Liver (tissue), 9 donors: ENCODE results near the gene RFPL1. TPM values are rescaled to one million over a fixed set of nuclear protein-coding genes. Genes with fewer than 3 reads are reported as not detected.

ENCODE experiments used
- DNase-seq: peaks from one replicate; pipeline ENCODE4 v3.0.0-alpha.2; 2017; ENCODE audit warnings: low spot score
- H3K27ac ChIP-seq, 2 donors: one replicate each; pipeline ENCODE4 v1.7.0; 2013; ENCODE audit warnings: inconsistent platforms in 2 of 2, low read length in 2 of 2, control low read depth in 1 of 2, low read depth in 1 of 2, mild to moderate bottlenecking in 1 of 2
- H3K27me3 ChIP-seq, 4 donors: one replicate each; pipeline versions ENCODE4 v1.6.1 to v1.7.0; 2013; ENCODE audit warnings: low read length in 3 of 4, inconsistent platforms in 1 of 4, mild to moderate bottlenecking in 1 of 4, moderate library complexity in 1 of 4; ENCODE audit not compliant: control insufficient read depth in 4 of 4, insufficient read depth in 4 of 4
- H3K36me3 ChIP-seq, 4 donors: one replicate each; pipeline versions ENCODE4 v1.6.1 to v1.7.0; 2013; ENCODE audit warnings: low read length in 3 of 4, mild to moderate bottlenecking in 3 of 4, low read depth in 1 of 4, moderate library complexity in 1 of 4; ENCODE audit not compliant: control insufficient read depth in 4 of 4, insufficient read depth in 3 of 4
- H3K4me1 ChIP-seq, 4 donors: one replicate each; pipeline versions ENCODE4 v1.6.1 to v1.7.0; 2013; ENCODE audit warnings: low read length in 3 of 4, mild to moderate bottlenecking in 3 of 4, moderate library complexity in 1 of 4; ENCODE audit not compliant: control insufficient read depth in 4 of 4, insufficient read depth in 4 of 4
- H3K4me3 ChIP-seq, 3 donors: one replicate each; pipeline versions ENCODE4 v1.6.1 to v1.7.0; 2013; ENCODE audit warnings: low read length in 3 of 3, control low read depth in 1 of 3, low read depth in 1 of 3, mild to moderate bottlenecking in 1 of 3
- H3K9ac ChIP-seq, 2 donors: one replicate each; pipeline ENCODE4 v1.7.0; 2013; ENCODE audit warnings: low read length in 2 of 2, mild to moderate bottlenecking in 2 of 2, moderate library complexity in 2 of 2, control low read depth in 1 of 2, low read depth in 1 of 2
- H3K9me3 ChIP-seq, 4 donors: one replicate each; pipeline versions ENCODE4 v1.6.1 to v1.7.0; 2013; ENCODE audit warnings: low read length in 3 of 4; ENCODE audit not compliant: control insufficient read depth in 4 of 4
- ATF3 ChIP-seq: IDR thresholded peaks from 2 replicates; pipeline ENCODE4 v1.6.1; 2016; ENCODE audit warnings: antibody characterized with exemption
- CTCF ChIP-seq: fragments of 150-350 bp; IDR thresholded peaks from 2 replicates; pipeline ENCODE4 v1.5.1; 2017; ENCODE audit warnings: improper control_type of control experiment, low read depth, low read length; ENCODE audit not compliant: missing input control
- EGR1 ChIP-seq, 2 donors: IDR thresholded peaks; 2 replicates each; pipeline ENCODE4 v1.6.1; 2016 to 2018; ENCODE audit warnings: antibody characterized with exemption in 2 of 2, low read depth in 2 of 2
- FOXA1 ChIP-seq: IDR thresholded peaks from 2 replicates; pipeline ENCODE4 v1.6.1; 2016; ENCODE audit warnings: antibody characterized with exemption
- FOXA2 ChIP-seq: IDR thresholded peaks from 2 replicates; pipeline ENCODE4 v1.6.1; 2016; ENCODE audit warnings: antibody characterized with exemption
- HNF4A ChIP-seq, 2 donors: conservative IDR thresholded peaks; 2 replicates each; pipeline ENCODE4 v1.6.1; 2016; ENCODE audit warnings: antibody characterized with exemption in 2 of 2, mild to moderate bottlenecking in 2 of 2
- HNF4G ChIP-seq: IDR thresholded peaks from 2 replicates; pipeline ENCODE4 v1.6.1; 2016; ENCODE audit warnings: antibody characterized with exemption
- JUND ChIP-seq, 2 donors: IDR thresholded peaks; 2 replicates each; pipeline ENCODE4 v1.6.1; 2016; ENCODE audit warnings: antibody characterized with exemption in 2 of 2
- MAX ChIP-seq: IDR thresholded peaks from 2 replicates; pipeline ENCODE4 v1.6.1; 2016; ENCODE audit warnings: antibody characterized with exemption
- NR2F2 ChIP-seq: IDR thresholded peaks from 2 replicates; pipeline ENCODE4 v1.6.1; 2016; ENCODE audit warnings: antibody characterized with exemption
- RAD21 ChIP-seq, 2 donors: IDR thresholded peaks; 2 replicates each; pipeline ENCODE4 v1.6.1; 2016; ENCODE audit warnings: antibody characterized with exemption in 2 of 2, mild to moderate bottlenecking in 2 of 2
- REST ChIP-seq: IDR thresholded peaks from 2 replicates; pipeline ENCODE4 v1.6.1; 2016; ENCODE audit warnings: antibody characterized with exemption, mild to moderate bottlenecking
- RXRA ChIP-seq, 2 donors: IDR thresholded peaks; 2 replicates each; pipeline ENCODE4 v1.6.1; 2017 to 2018; ENCODE audit warnings: antibody characterized with exemption in 2 of 2, mild to moderate bottlenecking in 1 of 2
- SP1 ChIP-seq: IDR thresholded peaks from 2 replicates; pipeline ENCODE4 v1.6.1; 2018; ENCODE audit warnings: antibody characterized with exemption, mild to moderate bottlenecking
- TAF1 ChIP-seq: conservative IDR thresholded peaks from 2 replicates; pipeline ENCODE4 v1.6.1; 2016; ENCODE audit warnings: antibody characterized with exemption, mild to moderate bottlenecking
- YY1 ChIP-seq: IDR thresholded peaks from 2 replicates; pipeline ENCODE4 v1.6.1; 2016; ENCODE audit warnings: antibody characterized with exemption, mild to moderate bottlenecking
- ZBTB33 ChIP-seq: IDR thresholded peaks from 2 replicates; pipeline ENCODE4 v1.6.1; 2016; ENCODE audit warnings: antibody characterized with exemption
- WGBS: extraction: QIAGEN DNeasy Blood & Tissue Kit; methylation state at CpG from one replicate; pipeline ENCODE4 v1.1.7; 2013; 5-methylcytosine and 5-hydroxymethylcytosine counted together
- polyA plus RNA-seq, 2 donors: library from polyadenylated mRNA; stranded (reverse) in 1 of 2; unstranded in 1 of 2; fragments of 200-250 nt in 1 of 2; fragments of >200 nt in 1 of 2; fragmentation: Nextera tagmentation in 1 of 2; extraction: Ambion mirVana in 1 of 2; gene quantifications; one replicate each; pipeline versions ENCODE4 v1.2.1 to v1.2.3, GENCODE V29; 2013 to 2015
- total RNA-seq, 2 donors: library from RNA; depleted of rRNA; stranded (reverse); fragments of >200 nt; gene quantifications; one replicate each; pipeline ENCODE4 v1.2.3, GENCODE V29; 2014
- donor health status: healthy.
- donor health status: healthy.
- donor health status: healthy.
- donor health status: healthy.
- donor health status: healthy.

Gene RFPL1
- total and polyA plus RNA-seq, 4 donors: 1.0 TPM; not detected in 2

- Histone ChIP-seq H3K4me3 (no peak overlapping the region), H3K27me3 (peaks cover 0 to 8% (median 3%) of the 10 kb centered on the region in 4 donors), H3K27ac (no peak overlapping the region), H3K4me1 (peaks cover 7 to 14% (median 12%) of the 10 kb centered on the region in 4 donors), H3K9ac (no peak overlapping the region), H3K36me3 (no peaks in the 10 kb centered on the region), H3K9me3 (peaks cover 0 to 2% (median 0%) of the 10 kb centered on the region in 4 donors)
- no peak for DNase-seq
- 75% methylated on average over 6 of the region's 6 CpGs for whole genome bisulfite sequencing
- TF ChIP-seq NR2F2 (no peak), REST (peak; percentile 27)
Observed at GRCh38 chr22:29476116-29476515, 37.7 kb downstream of the RFPL1 start.

GRCh38 chr22:29477723-29478318, 39.4 kb downstream of the RFPL1 start:
- H3K4me3 ChIP-seq: no peak overlapping the region
- H3K27ac ChIP-seq: no peak overlapping the region
- peaks cover 0 to 2% (median 0%) of the 10 kb centered on the region in 4 donors for H3K9me3 ChIP-seq
- H3K9ac ChIP-seq: no peak overlapping the region
- TF ChIP-seq EGR1 (IDR thresholded peaks at IDR 0.05; ENCODE audit: low read depth in 2 of 2) (no peak), JUND (IDR thresholded peaks at IDR 0.05) (no peak), HNF4A (conservative IDR thresholded peaks at IDR 0.05) (no peak), SP1 (no peak), ATF3 (no peak), TAF1 (no peak), FOXA2 (no peak), RXRA (IDR thresholded peaks at IDR 0.05) (no peak), NR2F2 (no peak), YY1 (no peak), REST (no peak), HNF4G (no peak), FOXA1 (no peak), RAD21 (IDR thresholded peaks at IDR 0.05) (no peak), ZBTB33 (no peak), MAX (no peak), CTCF (no peak)
- H3K27me3 ChIP-seq: peaks cover 0 to 8% (median 3%) of the 10 kb centered on the region in 4 donors
- WGBS: 31% methylated on average over 4 of the region's 4 CpGs
- no peaks in the 10 kb centered on the region for H3K36me3 ChIP-seq
- H3K4me1 ChIP-seq: peaks cover 9 to 18% (median 13%) of the 10 kb centered on the region in 4 donors
- DNase-seq: no peak
